GM23338 (cell line): ENCODE data around the gene CSKMT. TPM values are rescaled to one million over a fixed set of nuclear protein-coding genes. Genes with fewer than 3 reads are reported as not detected.

Source experiments
- ATAC-seq: fragments of 200-7000 bp; cut with Tn5 transposase; 3 replicates; pipeline ENCODE4 v1.9.1; 2020
- DNase-seq: peaks from one replicate; pipeline ENCODE4 v3.0.0-alpha.2; 2015; ENCODE audit warnings: low spot score
- H2AFZ ChIP-seq: fragments of 200-600 bp; sonication (generic); 2 replicates; pipeline ENCODE4 v1.8.0; 2016; ENCODE audit warnings: antibody characterized with exemption, mild to moderate bottlenecking, moderate library complexity
- H3F3A ChIP-seq: fragments of 200-600 bp; sonication (generic); replicated peaks from 2 replicates; pipeline ENCODE4 v1.8.0; 2017; ENCODE audit warnings: antibody characterized with exemption, mixed run types, low read depth
- H3K27ac ChIP-seq: fragments of 200-600 bp; sonication (generic); 2 replicates; pipeline ENCODE4 v1.6.1; 2016; ENCODE audit warnings: low read depth
- H3K27me3 ChIP-seq: fragments of 200-600 bp; sonication (generic); 2 replicates; pipeline ENCODE4 v1.8.0; 2016; ENCODE audit warnings: mild to moderate bottlenecking, mixed run types, moderate library complexity; ENCODE audit not compliant: insufficient read depth
- H3K36me3 ChIP-seq: fragments of 200-600 bp; sonication (generic); 2 replicates; pipeline ENCODE4 v1.8.0; 2016; ENCODE audit warnings: mild to moderate bottlenecking; ENCODE audit not compliant: insufficient read depth
- H3K4me1 ChIP-seq: fragments of 200-600 bp; sonication (generic); 2 replicates; pipeline ENCODE4 v1.8.0; 2016; ENCODE audit warnings: mild to moderate bottlenecking, moderate library complexity; ENCODE audit not compliant: insufficient read depth
- H3K4me2 ChIP-seq: fragments of 200-600 bp; sonication (generic); 2 replicates; pipeline ENCODE4 v1.7.1; 2017; ENCODE audit warnings: mixed run types
- H3K4me3 ChIP-seq: fragments of 200-600 bp; sonication (generic); 2 replicates; pipeline ENCODE4 v1.6.1; 2016; ENCODE audit warnings: mixed run types
- H3K79me2 ChIP-seq: fragments of 200-600 bp; sonication (generic); replicated peaks from 2 replicates; pipeline ENCODE4 v1.8.0; 2017; ENCODE audit warnings: mild to moderate bottlenecking; ENCODE audit not compliant: insufficient read depth
- H3K9me2 ChIP-seq: fragments of 200-600 bp; sonication (generic); 2 replicates; pipeline ENCODE4 v1.8.0; 2017; ENCODE audit not compliant: insufficient read depth
- H4K20me1 ChIP-seq: fragments of 200-600 bp; sonication (generic); replicated peaks from 2 replicates; pipeline ENCODE4 v1.8.0; 2017; ENCODE audit warnings: mild to moderate bottlenecking; ENCODE audit not compliant: insufficient read depth
- H3K27ac Mint-ChIP-seq: 2 replicates; pipeline ENCODE4 v1.8.0; 2020; ENCODE audit warnings: inconsistent platforms, mild to moderate bottlenecking, moderate library complexity, mixed read lengths
- H3K27me3 Mint-ChIP-seq: 3 replicates; pipeline ENCODE4 v1.8.0; 2022; ENCODE audit warnings: low read depth, mild to moderate bottlenecking, moderate library complexity, mixed read lengths, inconsistent platforms; ENCODE audit not compliant: insufficient read depth, poor library complexity
- H3K36me3 Mint-ChIP-seq: 3 replicates; pipeline ENCODE4 v1.8.0; 2021; ENCODE audit warnings: low read depth, mild to moderate bottlenecking, inconsistent platforms, moderate library complexity, mixed read lengths
- H3K4me1 Mint-ChIP-seq: 3 replicates; pipeline ENCODE4 v1.8.0; 2020; ENCODE audit warnings: mild to moderate bottlenecking, inconsistent platforms, mixed read lengths
- H3K4me3 Mint-ChIP-seq: 3 replicates; pipeline ENCODE4 v1.8.0; 2021; ENCODE audit warnings: moderate library complexity, mild to moderate bottlenecking, inconsistent platforms, mixed read lengths
- H3K9me3 Mint-ChIP-seq: 3 replicates; pipeline ENCODE4 v1.8.0; 2020; ENCODE audit warnings: moderate library complexity, mild to moderate bottlenecking, inconsistent platforms, mixed read lengths
- CREB1 ChIP-seq: fragments of 250-450 bp; sonication (Bioruptor Pico); IDR thresholded peaks from 2 replicates; pipeline ENCODE4 v1.5.0; 2020; ENCODE audit warnings: low read depth, mild to moderate bottlenecking, moderate library complexity
- CTCF ChIP-seq, 2 experiments: fragments of 200-600 bp in 1 of 2; sonication (generic) in 1 of 2; conservative IDR thresholded peaks; 2 replicates each; pipeline versions ENCODE4 v1.5.1 to v1.6.1; 2016 to 2017; ENCODE audit warnings: antibody characterized with exemption in 2 of 2, low read depth in 2 of 2, mild to moderate bottlenecking in 2 of 2, moderate library complexity in 1 of 2
- ETS1 ChIP-seq: IDR thresholded peaks from 2 replicates; pipeline ENCODE4 v1.6.1; 2016; ENCODE audit warnings: antibody characterized with exemption
- EZH2 ChIP-seq: fragments of 200-600 bp; sonication (generic); IDR thresholded peaks from one replicate; pipeline ENCODE4 v1.8.0; 2017; ENCODE audit warnings: antibody characterized with exemption, mild to moderate bottlenecking, low read depth; ENCODE audit not compliant: unreplicated experiment
- EZH2phosphoT487 ChIP-seq: fragments of 200-600 bp; sonication (generic); IDR thresholded peaks from one replicate; pipeline ENCODE4 v1.8.1; 2018; ENCODE audit warnings: antibody characterized with exemption; ENCODE audit not compliant: unreplicated experiment
- JUNB ChIP-seq: IDR thresholded peaks from one replicate; pipeline ENCODE4 v1.6.1; 2016; ENCODE audit warnings: antibody characterized with exemption; ENCODE audit not compliant: unreplicated experiment
- NANOG ChIP-seq: IDR thresholded peaks from 2 replicates; pipeline ENCODE4 v1.6.1; 2016; ENCODE audit warnings: antibody characterized with exemption, borderline replicate concordance
- POLR2AphosphoS5 ChIP-seq: IDR thresholded peaks from 2 replicates; pipeline ENCODE4 v1.6.1; 2016; ENCODE audit warnings: antibody characterized with exemption, low read depth
- STAT1 ChIP-seq: IDR thresholded peaks from one replicate; pipeline ENCODE4 v1.6.1; 2016; ENCODE audit warnings: antibody characterized with exemption; ENCODE audit not compliant: unreplicated experiment
- ZNF114 ChIP-seq: fragments of 250-450 bp; sonication (Bioruptor Pico); IDR thresholded peaks from 2 replicates; pipeline ENCODE4 v1.5.0; 2020; ENCODE audit warnings: mild to moderate bottlenecking, moderate library complexity
- ZNF331 ChIP-seq: fragments of 250-450 bp; sonication (Bioruptor Pico); IDR thresholded peaks from 2 replicates; pipeline ENCODE4 v1.5.0; 2020; ENCODE audit warnings: low read depth, mild to moderate bottlenecking, moderate library complexity
- ZNF462 ChIP-seq: fragments of 250-450 bp; sonication (Bioruptor Pico); IDR thresholded peaks from 2 replicates; pipeline ENCODE4 v1.5.0; 2020; ENCODE audit warnings: mild to moderate bottlenecking, moderate library complexity
- polyA plus RNA-seq: library from polyadenylated mRNA; unstranded; fragments of >200 nt; fragmentation: Nextera tagmentation; extraction: Ambion mirVana; gene quantifications from 2 replicates; pipeline ENCODE4 v1.2.1, GENCODE V29; 2016
- total RNA-seq: library from RNA; depleted of rRNA; stranded (reverse); fragments of >200 nt; shearing (Covaris generic); gene quantifications from 2 replicates; pipeline ENCODE4 v1.2.3, GENCODE V29; 2014

Gene CSKMT
- total and polyA plus RNA-seq, 2 experiments from 2014 or later, result 8.0 to 25.6 TPM

- no peak for TF ChIP-seq EZH2phosphoT487
- no peak for TF ChIP-seq JUNB
- no peak for TF ChIP-seq STAT1
- no peak for TF ChIP-seq ZNF331
- no peak for TF ChIP-seq NANOG
- TF ChIP-seq CTCF (conservative IDR thresholded peaks at IDR 0.05; ENCODE audit: low read depth in 2 of 2), result no peak
- no peak for TF ChIP-seq CREB1 (CRISPR knock-in tag)
Measured at GRCh38 chr11:62654297-62654696, 10.8 kb upstream of the CSKMT start (continued).

GRCh38 chr11:62656796-62657429 is 8.2 kb upstream of the CSKMT start:
- no peaks in the 10 kb centered on the region for H3K36me3 ChIP-seq
- DNase-seq (no peak), ATAC-seq (no peak)
- no peak overlapping the region for H2AFZ ChIP-seq
- H4K20me1 ChIP-seq, result no peaks in the 10 kb centered on the region
- peaks cover 8% of the 10 kb centered on the region; the same call in 1 of the 2 replicates for H3K4me1 ChIP-seq
- H3K27me3 ChIP-seq, result no peaks in the 10 kb centered on the region
- Mint-ChIP-seq H3K9me3 (no peaks in the 10 kb centered on the region), H3K27me3 (peaks cover 10% of the 10 kb centered on the region), H3K36me3 (peaks cover 5% of the 10 kb centered on the region; the same call in 2 of the 3 replicates), H3K27ac (no peak overlapping the region), H3K4me1 (peaks cover 8% of the 10 kb centered on the region), H3K4me3 (no peak overlapping the region)
- H3F3A ChIP-seq, result peaks cover 21% of the 10 kb centered on the region
- no peak overlapping the region for H3K4me2 ChIP-seq
- no peak overlapping the region for H3K27ac ChIP-seq
- no peaks in the 10 kb centered on the region for H3K9me2 ChIP-seq
- H3K79me2 ChIP-seq, result peaks cover 11% of the 10 kb centered on the region
- no peak overlapping the region for H3K4me3 ChIP-seq
- TF ChIP-seq ETS1 (no peak), CTCF (conservative IDR thresholded peaks at IDR 0.05; ENCODE audit: low read depth in 2 of 2) (no peak), ZNF114 (CRISPR knock-in tag) (no peak), ZNF331 (no peak), CREB1 (CRISPR knock-in tag) (no peak), POLR2AphosphoS5 (no peak), NANOG (no peak), EZH2 (no peak), ZNF462 (CRISPR knock-in tag) (no peak)
